HepG2 (cell line): Measurements from ENCODE around the gene VGF. TPM values are rescaled to one million over a fixed set of nuclear protein-coding genes. Genes with fewer than 3 reads are reported as not detected.

Source experiments
- CAMTA2 ChIP-seq: sonication (generic); formaldehyde crosslinking; IDR thresholded peaks from 2 replicates; pipeline ENCODE4 v1.4.0; 2020; ENCODE audit warnings: mild to moderate bottlenecking, missing genetic modification reagents, borderline replicate concordance
- NONO ChIP-seq, 2 experiments: fragments of 450-650 bp in 1 of 2; sonication (generic) in 1 of 2; formaldehyde crosslinking in 1 of 2; IDR thresholded peaks in 1 of 2; conservative IDR thresholded peaks in 1 of 2; 2 replicates each; pipeline versions ENCODE4 v1.6.1 to v1.8.0; 2017 to 2022; ENCODE audit warnings: mild to moderate bottlenecking in 1 of 2, missing genetic modification reagents in 1 of 2, moderate library complexity in 1 of 2
- PHF8 ChIP-seq: sonication (generic); formaldehyde crosslinking; IDR thresholded peaks from 2 replicates; pipeline ENCODE4 v1.5.0; 2020; ENCODE audit warnings: missing genetic modification reagents
- POLR2A ChIP-seq, 2 experiments: IDR thresholded peaks; 2 replicates each; pipeline ENCODE4 v1.6.1; 2011; ENCODE audit warnings: low read depth in 2 of 2, low read length in 2 of 2, mild to moderate bottlenecking in 1 of 2, moderate library complexity in 1 of 2; ENCODE audit not compliant: insufficient read depth in 1 of 2
- POLR2AphosphoS5 ChIP-seq: IDR thresholded peaks from 2 replicates; pipeline ENCODE4 v1.6.1; 2012; ENCODE audit warnings: low read depth, low read length
- TBP ChIP-seq: sonication (generic); formaldehyde crosslinking; IDR thresholded peaks from 2 replicates; pipeline ENCODE4 v1.5.0; 2020; ENCODE audit warnings: missing genetic modification reagents
- ZC3H13 ChIP-seq: sonication (generic); formaldehyde crosslinking; IDR thresholded peaks from 2 replicates; pipeline ENCODE4 v1.8.1; 2023; ENCODE audit warnings: mild to moderate bottlenecking, missing genetic modification reagents, moderate library complexity
- ZFX ChIP-seq: sonication (generic); formaldehyde crosslinking; IDR thresholded peaks from 2 replicates; pipeline ENCODE4 v1.4.0; 2020; ENCODE audit warnings: mild to moderate bottlenecking, low read depth, missing genetic modification reagents, moderate library complexity
- ZNF292 ChIP-seq: sonication (generic); formaldehyde crosslinking; IDR thresholded peaks from 2 replicates; pipeline ENCODE4 v1.8.1; 2022; ENCODE audit warnings: mild to moderate bottlenecking, low read depth, missing genetic modification reagents, borderline replicate concordance
- polyA plus RNA-seq, 8 experiments: library from polyadenylated mRNA; depleted of rRNA in 3 of 8; stranded (reverse) in 7 of 8; unstranded in 1 of 8; fragments of >200 nt; fragmentation: Illumina TruSeq in 4 of 8; extraction: Trizol in 4 of 8; gene quantifications; 2 replicates each; pipeline versions ENCODE4 v1.2.1 to v1.2.3, GENCODE V29; 2011 to 2016; ENCODE audit warnings: low read depth in 4 of 8, missing spikeins in 1 of 8, mixed read lengths in 1 of 8; ENCODE audit not compliant: insufficient read depth in 1 of 8
- total RNA-seq, 5 experiments: library from RNA; depleted of rRNA; stranded (reverse); fragments of >200 nt; fragmentation: Illumina TruSeq; extraction: Trizol; gene quantifications; 2 replicates each; pipeline ENCODE4 v1.2.3, GENCODE V29; 2016; ENCODE audit warnings: low read depth in 1 of 5
- TF ChIP-seq, protein P1 (sequence below): sonication (generic); formaldehyde crosslinking; IDR thresholded peaks from 2 replicates; pipeline ENCODE4 v1.4.0; 2020; ENCODE audit warnings: mild to moderate bottlenecking, missing genetic modification reagents
- TF ChIP-seq, protein P2 (sequence below): sonication (generic); formaldehyde crosslinking; IDR thresholded peaks from 2 replicates; pipeline ENCODE4 v1.4.0; 2020; ENCODE audit warnings: missing genetic modification reagents
- TF ChIP-seq, protein P3 (sequence below): sonication (generic); formaldehyde crosslinking; IDR thresholded peaks from 2 replicates; pipeline ENCODE4 v1.5.0; 2020; ENCODE audit warnings: missing genetic modification reagents
- TF ChIP-seq, protein P4 (sequence below): sonication (generic); formaldehyde crosslinking; IDR thresholded peaks from 2 replicates; pipeline ENCODE4 v1.8.0; 2022; ENCODE audit warnings: missing genetic modification reagents, mild to moderate bottlenecking, inconsistent platforms, borderline replicate concordance

Gene VGF
- total and polyA plus RNA-seq, 2 of the 13 experiments (the other 11 are each of a cell fraction or from before 2014, with no cell fraction given) = 0.12 to 0.46 TPM

DNA sequence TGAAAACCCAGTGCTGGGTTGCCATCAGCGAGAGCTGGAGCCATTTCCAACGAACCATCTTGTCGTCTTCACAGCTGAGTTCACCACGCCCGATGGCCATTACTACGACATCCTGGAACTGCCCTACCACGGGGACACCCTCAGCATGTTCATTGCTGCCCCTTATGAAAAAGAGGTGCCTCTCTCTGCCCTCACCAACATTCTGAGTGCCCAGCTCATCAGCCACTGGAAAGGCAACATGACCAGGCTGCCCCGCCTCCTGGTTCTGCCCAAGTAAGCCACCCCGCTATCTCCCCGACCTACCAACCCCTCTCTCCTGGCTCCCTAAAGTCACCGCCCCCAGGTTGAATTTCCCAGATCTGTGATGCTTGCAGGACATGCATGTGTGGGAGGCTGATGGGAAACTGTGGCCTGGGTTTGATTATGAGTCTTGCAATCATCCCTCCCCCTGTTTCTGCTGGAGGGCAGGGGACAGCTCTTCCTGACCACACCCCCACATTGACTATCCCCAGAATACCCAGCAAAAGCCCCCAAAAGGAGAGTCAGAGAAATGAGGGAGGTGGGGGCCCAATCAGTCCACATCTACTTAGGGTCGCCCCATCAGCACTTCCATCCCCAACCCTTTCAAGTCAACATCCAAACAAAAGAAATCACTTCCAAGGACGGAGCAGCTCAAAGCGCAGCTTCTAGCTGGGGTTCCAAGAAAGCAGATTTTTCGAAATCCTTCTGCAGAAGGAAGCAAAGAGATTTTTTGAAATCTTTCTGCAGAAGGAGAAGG lies 31.6 kb downstream of the VGF start (continued):
- TF ChIP-seq CAMTA2 (CRISPR knock-in tag) = no peak
- peak; percentile 69; the same call in 1 of the 2 replicates for TF ChIP-seq ZC3H13 (CRISPR knock-in tag)
- TF ChIP-seq, protein P1, sequence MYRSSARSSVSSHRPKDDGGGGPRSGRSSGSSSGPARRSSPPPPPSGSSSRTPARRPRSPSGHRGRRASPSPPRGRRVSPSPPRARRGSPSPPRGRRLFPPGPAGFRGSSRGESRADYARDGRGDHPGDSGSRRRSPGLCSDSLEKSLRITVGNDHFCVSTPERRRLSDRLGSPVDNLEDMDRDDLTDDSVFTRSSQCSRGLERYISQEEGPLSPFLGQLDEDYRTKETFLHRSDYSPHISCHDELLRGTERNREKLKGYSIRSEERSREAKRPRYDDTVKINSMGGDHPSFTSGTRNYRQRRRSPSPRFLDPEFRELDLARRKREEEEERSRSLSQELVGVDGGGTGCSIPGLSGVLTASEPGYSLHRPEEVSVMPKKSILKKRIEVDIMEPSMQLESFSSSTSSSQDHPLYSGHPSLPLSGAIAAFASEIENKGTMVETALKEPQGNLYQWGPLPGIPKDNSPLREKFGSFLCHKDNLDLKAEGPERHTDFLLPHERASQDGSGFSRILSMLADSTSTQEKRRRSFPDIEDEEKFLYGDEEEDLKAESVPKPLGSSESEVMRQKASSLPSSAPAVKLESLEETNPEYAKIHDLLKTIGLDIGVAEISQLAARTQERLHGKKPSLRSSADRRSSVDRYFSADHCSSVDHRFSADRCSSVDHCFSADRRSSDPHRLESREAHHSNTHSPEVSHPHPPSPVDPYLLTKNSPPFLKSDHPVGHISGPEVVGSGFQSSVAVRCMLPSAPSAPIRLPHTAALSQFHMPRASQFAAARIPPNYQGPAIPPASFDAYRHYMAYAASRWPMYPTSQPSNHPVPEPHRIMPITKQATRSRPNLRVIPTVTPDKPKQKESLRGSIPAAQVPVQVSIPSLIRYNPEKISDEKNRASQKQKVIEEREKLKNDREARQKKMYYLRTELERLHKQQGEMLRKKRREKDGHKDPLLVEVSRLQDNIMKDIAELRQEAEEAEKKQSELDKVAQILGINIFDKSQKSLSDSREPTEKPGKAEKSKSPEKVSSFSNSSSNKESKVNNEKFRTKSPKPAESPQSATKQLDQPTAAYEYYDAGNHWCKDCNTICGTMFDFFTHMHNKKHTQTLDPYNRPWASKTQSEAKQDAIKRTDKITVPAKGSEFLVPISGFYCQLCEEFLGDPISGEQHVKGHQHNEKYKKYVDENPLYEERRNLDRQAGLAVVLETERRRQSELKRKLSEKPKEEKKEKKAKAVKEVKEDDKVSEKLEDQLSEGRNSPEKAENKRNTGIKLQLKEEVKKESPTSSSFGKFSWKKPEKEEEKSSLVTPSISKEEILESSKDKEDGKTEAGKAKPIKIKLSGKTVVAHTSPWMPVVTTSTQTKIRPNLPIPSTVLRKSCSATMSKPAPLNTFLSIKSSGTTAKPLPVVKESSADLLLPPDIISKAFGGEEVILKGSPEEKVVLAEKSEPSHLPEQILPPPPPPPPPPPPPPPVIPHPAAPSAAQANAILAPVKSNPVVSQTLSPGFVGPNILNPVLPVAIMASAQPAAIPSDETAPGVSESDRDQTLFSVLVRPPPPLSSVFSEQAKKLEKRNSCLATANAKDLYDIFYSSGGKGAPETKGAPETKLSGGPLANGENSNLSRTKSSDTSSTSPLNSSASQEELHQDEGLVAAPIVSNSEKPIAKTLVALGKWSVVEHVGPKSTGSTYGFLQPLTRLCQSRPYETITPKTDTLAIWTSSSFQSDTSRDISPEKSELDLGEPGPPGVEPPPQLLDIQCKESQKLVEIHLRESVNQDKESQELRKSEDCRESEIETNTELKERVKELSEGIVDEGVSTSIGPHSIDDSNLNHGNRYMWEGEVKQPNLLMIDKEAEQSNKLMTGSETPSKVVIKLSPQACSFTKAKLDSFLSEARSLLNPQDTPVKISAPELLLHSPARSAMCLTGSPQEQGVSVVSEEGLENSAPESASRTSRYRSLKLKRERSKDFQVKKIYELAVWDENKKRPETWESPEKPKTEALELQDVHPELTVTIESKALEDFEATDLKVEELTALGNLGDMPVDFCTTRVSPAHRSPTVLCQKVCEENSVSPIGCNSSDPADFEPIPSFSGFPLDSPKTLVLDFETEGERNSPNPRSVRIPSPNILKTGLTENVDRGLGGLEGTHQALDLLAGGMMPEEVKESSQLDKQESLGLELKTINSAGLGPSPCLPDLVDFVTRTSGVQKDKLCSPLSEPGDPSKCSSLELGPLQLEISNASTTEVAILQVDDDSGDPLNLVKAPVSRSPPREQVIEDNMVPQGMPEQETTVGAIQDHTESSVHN (CRISPR knock-in tag) = no peak
- TF ChIP-seq, protein P2, sequence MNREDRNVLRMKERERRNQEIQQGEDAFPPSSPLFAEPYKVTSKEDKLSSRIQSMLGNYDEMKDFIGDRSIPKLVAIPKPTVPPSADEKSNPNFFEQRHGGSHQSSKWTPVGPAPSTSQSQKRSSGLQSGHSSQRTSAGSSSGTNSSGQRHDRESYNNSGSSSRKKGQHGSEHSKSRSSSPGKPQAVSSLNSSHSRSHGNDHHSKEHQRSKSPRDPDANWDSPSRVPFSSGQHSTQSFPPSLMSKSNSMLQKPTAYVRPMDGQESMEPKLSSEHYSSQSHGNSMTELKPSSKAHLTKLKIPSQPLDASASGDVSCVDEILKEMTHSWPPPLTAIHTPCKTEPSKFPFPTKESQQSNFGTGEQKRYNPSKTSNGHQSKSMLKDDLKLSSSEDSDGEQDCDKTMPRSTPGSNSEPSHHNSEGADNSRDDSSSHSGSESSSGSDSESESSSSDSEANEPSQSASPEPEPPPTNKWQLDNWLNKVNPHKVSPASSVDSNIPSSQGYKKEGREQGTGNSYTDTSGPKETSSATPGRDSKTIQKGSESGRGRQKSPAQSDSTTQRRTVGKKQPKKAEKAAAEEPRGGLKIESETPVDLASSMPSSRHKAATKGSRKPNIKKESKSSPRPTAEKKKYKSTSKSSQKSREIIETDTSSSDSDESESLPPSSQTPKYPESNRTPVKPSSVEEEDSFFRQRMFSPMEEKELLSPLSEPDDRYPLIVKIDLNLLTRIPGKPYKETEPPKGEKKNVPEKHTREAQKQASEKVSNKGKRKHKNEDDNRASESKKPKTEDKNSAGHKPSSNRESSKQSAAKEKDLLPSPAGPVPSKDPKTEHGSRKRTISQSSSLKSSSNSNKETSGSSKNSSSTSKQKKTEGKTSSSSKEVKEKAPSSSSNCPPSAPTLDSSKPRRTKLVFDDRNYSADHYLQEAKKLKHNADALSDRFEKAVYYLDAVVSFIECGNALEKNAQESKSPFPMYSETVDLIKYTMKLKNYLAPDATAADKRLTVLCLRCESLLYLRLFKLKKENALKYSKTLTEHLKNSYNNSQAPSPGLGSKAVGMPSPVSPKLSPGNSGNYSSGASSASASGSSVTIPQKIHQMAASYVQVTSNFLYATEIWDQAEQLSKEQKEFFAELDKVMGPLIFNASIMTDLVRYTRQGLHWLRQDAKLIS (CRISPR knock-in tag) = no peak
- TF ChIP-seq, protein P3, sequence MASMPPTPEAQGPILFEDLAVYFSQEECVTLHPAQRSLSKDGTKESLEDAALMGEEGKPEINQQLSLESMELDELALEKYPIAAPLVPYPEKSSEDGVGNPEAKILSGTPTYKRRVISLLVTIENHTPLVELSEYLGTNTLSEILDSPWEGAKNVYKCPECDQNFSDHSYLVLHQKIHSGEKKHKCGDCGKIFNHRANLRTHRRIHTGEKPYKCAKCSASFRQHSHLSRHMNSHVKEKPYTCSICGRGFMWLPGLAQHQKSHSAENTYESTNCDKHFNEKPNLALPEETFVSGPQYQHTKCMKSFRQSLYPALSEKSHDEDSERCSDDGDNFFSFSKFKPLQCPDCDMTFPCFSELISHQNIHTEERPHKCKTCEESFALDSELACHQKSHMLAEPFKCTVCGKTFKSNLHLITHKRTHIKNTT (CRISPR knock-in tag) = no peak
- TF ChIP-seq, protein P4, sequence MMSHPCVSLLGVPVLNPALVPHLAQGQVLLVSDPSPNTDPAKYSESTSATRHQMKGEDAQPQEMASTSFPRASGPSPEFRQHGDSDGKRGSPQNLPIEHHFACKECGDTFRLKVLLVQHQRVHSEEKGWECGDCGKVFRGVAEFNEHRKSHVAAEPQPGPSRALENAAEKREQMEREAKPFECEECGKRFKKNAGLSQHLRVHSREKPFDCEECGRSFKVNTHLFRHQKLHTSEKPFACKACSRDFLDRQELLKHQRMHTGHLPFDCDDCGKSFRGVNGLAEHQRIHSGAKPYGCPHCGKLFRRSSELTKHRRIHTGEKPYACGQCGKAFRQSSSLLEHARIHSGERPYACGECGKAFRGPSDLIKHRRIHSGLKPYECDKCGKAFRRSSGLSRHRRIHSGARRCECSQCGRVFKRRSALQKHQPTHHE = 0 out of 2 replicates have a peak, but pooled peaks have one; percentile 35
- no peak for TF ChIP-seq NONO (IDR thresholded peaks at IDR 0.05)
- TF ChIP-seq NONO (CRISPR knock-in tag; conservative IDR thresholded peaks at IDR 0.05) = 0 out of 2 replicates have a peak, but pooled peaks have one; percentile 33
- TF ChIP-seq ZNF292 (CRISPR knock-in tag) = no peak
- no peak for TF ChIP-seq PHF8
- peak; percentile 57 for TF ChIP-seq POLR2AphosphoS5
- TF ChIP-seq ZFX = 0 out of 2 replicates have a peak, but pooled peaks have one; percentile 19
- no peak for TF ChIP-seq TBP (CRISPR knock-in tag)
- peak in 1 of 2 experiments; percentile 89; a peak in 2 of 4 replicates for TF ChIP-seq POLR2A (IDR thresholded peaks at IDR 0.05; ENCODE audit: insufficient read depth in 1 of 2, low read depth in 2 of 2, low read length in 2 of 2)
